Endothelial cell of umbilical vein (primary cell): ENCODE results near the gene ATAD1. TPM values are rescaled to one million over a fixed set of nuclear protein-coding genes. Genes with fewer than 3 reads are reported as not detected.

Experiments
- BruUV-seq: library from RNA; stranded (reverse); fragments of 400-500 nt; replicated peaks from 2 replicates; lab custom pipeline; 2021; lab: Mats Ljungman, UMichigan
- CTCF ChIA-PET: fragments of 300-600, 350-600 bp; sonication (Branson Sonifier 250); formaldehyde crosslinking; loops from one replicate; lab custom pipeline; 2021; ENCODE audit warnings: antibody characterized with exemption, inconsistent platforms; lab: Charles Lee
- POLR2A ChIA-PET: fragments of 300-600, 350-600 bp; sonication (Branson Sonifier 250); formaldehyde crosslinking; loops from one replicate; lab custom pipeline; 2021; ENCODE audit warnings: antibody characterized with exemption, inconsistent platforms; lab: Charles Lee
- DNase-seq: peaks from one replicate; pipeline ENCODE4 v3.0.0-alpha.2; 2011; ENCODE audit warnings: low read depth, low spot score
- FAIRE-seq: peaks from 2 replicates; lab custom pipeline; 2011; peaks lifted over from hg19 to GRCh38; lab: Jason Lieb, UNC
- H2AFZ ChIP-seq: 2 replicates; pipeline ENCODE4 v1.6.0; 2012; ENCODE audit warnings: low read depth, low read length, control low read depth, inconsistent platforms
- H3K27ac ChIP-seq: 2 replicates; pipeline ENCODE4 v1.5.1; 2011; ENCODE audit warnings: low read depth, mild to moderate bottlenecking, control low read depth, low read length, moderate library complexity; ENCODE audit not compliant: insufficient read depth
- H3K27me3 ChIP-seq, 2 experiments: 2 replicates each; pipeline versions ENCODE4 v1.6.0 to v1.6.1; 2011; ENCODE audit warnings: low read length in 2 of 2, mixed read lengths in 1 of 2; ENCODE audit not compliant: control insufficient read depth in 2 of 2, insufficient read depth in 2 of 2
- H3K36me3 ChIP-seq, 2 experiments: 2 replicates in 1 of 2; 3 replicates in 1 of 2; pipeline ENCODE4 v1.5.1; 2011; ENCODE audit warnings: low read length in 2 of 2, mild to moderate bottlenecking in 1 of 2, moderate library complexity in 1 of 2; ENCODE audit not compliant: control insufficient read depth in 2 of 2, insufficient read depth in 2 of 2; ENCODE audit errors: extremely low read depth in 1 of 2
- H3K4me1 ChIP-seq: 3 replicates; pipeline ENCODE4 v1.5.1; 2011; ENCODE audit warnings: mild to moderate bottlenecking, low read length; ENCODE audit not compliant: control insufficient read depth, insufficient read depth; ENCODE audit errors: extremely low read depth
- H3K4me2 ChIP-seq: 2 replicates; pipeline ENCODE4 v1.6.1; 2011; ENCODE audit warnings: low read length, control low read depth, mixed read lengths; ENCODE audit not compliant: insufficient read depth
- H3K4me3 ChIP-seq, 3 experiments: fragments of 200-600 bp in 1 of 3; sonication (generic), shearing (Covaris generic) in 1 of 3; replicated peaks in 1 of 3; 2 replicates each; pipeline ENCODE4 v1.5.1; 2011 to 2016; ENCODE audit warnings: control low read depth in 3 of 3, low read length in 3 of 3, mild to moderate bottlenecking in 2 of 3, inconsistent platforms in 1 of 3, low read depth in 1 of 3, moderate library complexity in 1 of 3; ENCODE audit not compliant: insufficient read depth in 1 of 3
- H3K79me2 ChIP-seq: 2 replicates; pipeline ENCODE4 v1.6.0; 2012; ENCODE audit warnings: low read length, inconsistent platforms; ENCODE audit not compliant: control insufficient read depth, insufficient read depth
- H3K9ac ChIP-seq: replicated peaks from 2 replicates; pipeline ENCODE3; 2011; ENCODE audit warnings: low read length, control low read depth; ENCODE audit not compliant: insufficient read depth; ENCODE audit errors: extremely low read depth
- H3K9me1 ChIP-seq: replicated peaks from 3 replicates; pipeline ENCODE4 v1.6.0; 2011; ENCODE audit warnings: mild to moderate bottlenecking, low read length; ENCODE audit not compliant: control insufficient read depth, insufficient read depth; ENCODE audit errors: extremely low read depth
- H3K9me3 ChIP-seq: replicated peaks from 2 replicates; pipeline ENCODE4 v1.5.1; 2012; ENCODE audit warnings: low read length, inconsistent platforms; ENCODE audit not compliant: control insufficient read depth, insufficient read depth
- H4K20me1 ChIP-seq: replicated peaks from 2 replicates; pipeline ENCODE3; 2011; ENCODE audit warnings: mild to moderate bottlenecking, low read length; ENCODE audit not compliant: control insufficient read depth, insufficient read depth; ENCODE audit errors: extremely low read depth
- EZH2 ChIP-seq: IDR thresholded peaks from 2 replicates; pipeline ENCODE4 v1.6.1; 2012; ENCODE audit warnings: borderline replicate concordance, low read depth, mild to moderate bottlenecking, moderate library complexity, low read length, inconsistent platforms; ENCODE audit not compliant: severe bottlenecking
- FOS ChIP-seq: IDR thresholded peaks from 2 replicates; pipeline ENCODE4 v1.6.1; 2011; ENCODE audit warnings: mild to moderate bottlenecking, low read length, moderate library complexity, borderline replicate concordance; ENCODE audit not compliant: insufficient read depth
- GATA2 ChIP-seq: IDR thresholded peaks from 2 replicates; pipeline ENCODE4 v1.7.0; 2011; ENCODE audit warnings: low read depth, mild to moderate bottlenecking, moderate library complexity, mixed read lengths, low read length; ENCODE audit not compliant: insufficient read length, insufficient read depth
- JUN ChIP-seq: IDR thresholded peaks from 2 replicates; pipeline ENCODE4 v1.6.1; 2011; ENCODE audit warnings: borderline replicate concordance, low read depth; ENCODE audit not compliant: insufficient read length, insufficient read depth
- MYC ChIP-seq: IDR thresholded peaks from one replicate; pipeline ENCODE4 v1.6.1; 2011; ENCODE audit warnings: mild to moderate bottlenecking, low read depth, low read length
- POLR2A ChIP-seq: IDR thresholded peaks from 2 replicates; pipeline ENCODE4 v1.6.1; 2012; ENCODE audit warnings: low read depth, mild to moderate bottlenecking, control low read depth, low read length
- POLR2AphosphoS5 ChIP-seq: IDR thresholded peaks from 2 replicates; pipeline ENCODE4 v1.6.1; 2012; ENCODE audit warnings: low read depth, mild to moderate bottlenecking, control low read depth, low read length, moderate library complexity; ENCODE audit not compliant: insufficient read depth
- dilution Hi-C: fragments of 300-500 bp; cut with MboI; formaldehyde crosslinking; loops from one replicate; pipeline ENCODE4 v1.15.0; 2019; ENCODE audit warnings: low sequenced_read_pairs; ENCODE audit not compliant: extremely low pct_ligation_motif_present
- intact Hi-C: fragments of 100-400 bp; cut with micrococcal nuclease; formaldehyde crosslinking; loops from one replicate; pipeline ENCODE4 v1.10.0; 2022
- polyA plus RNA-seq, 4 experiments: library from polyadenylated mRNA; depleted of rRNA in 3 of 4; stranded (reverse) in 3 of 4; unstranded in 1 of 4; fragments of >200 nt; gene quantifications; 2 replicates each; pipeline versions ENCODE4 v1.2.1 to v1.2.3, GENCODE V29; 2011 to 2012; ENCODE audit warnings: missing spikeins in 1 of 4
- total RNA-seq: library from RNA; stranded (reverse); gene quantifications from 2 replicates; pipeline ENCODE4 v1.2.3, GENCODE V29; 2021
- TF ChIP-seq, protein P1 (sequence below), 2 donors: IDR thresholded peaks; 1 replicate in 1 of 2; 2 replicates in 1 of 2; pipeline ENCODE4 v1.5.1; 2011; ENCODE audit warnings: low read length in 2 of 2, mild to moderate bottlenecking in 2 of 2, moderate library complexity in 2 of 2, control low read depth in 1 of 2, inconsistent platforms in 1 of 2, low read depth in 1 of 2; ENCODE audit not compliant: insufficient read depth in 1 of 2; ENCODE audit errors: extremely low read depth in 1 of 2
- TF ChIP-seq, protein P2 (sequence below): IDR thresholded peaks from 2 replicates; pipeline ENCODE4 v1.6.1; 2011; ENCODE audit not compliant: insufficient read depth, insufficient read length

ATAD1 gene
- total and polyA plus RNA-seq, 2 donors (not counting 3 experiments of a cell fraction or from before 2014, with no cell fraction given): 5.2 to 25.8 TPM

DNA sequence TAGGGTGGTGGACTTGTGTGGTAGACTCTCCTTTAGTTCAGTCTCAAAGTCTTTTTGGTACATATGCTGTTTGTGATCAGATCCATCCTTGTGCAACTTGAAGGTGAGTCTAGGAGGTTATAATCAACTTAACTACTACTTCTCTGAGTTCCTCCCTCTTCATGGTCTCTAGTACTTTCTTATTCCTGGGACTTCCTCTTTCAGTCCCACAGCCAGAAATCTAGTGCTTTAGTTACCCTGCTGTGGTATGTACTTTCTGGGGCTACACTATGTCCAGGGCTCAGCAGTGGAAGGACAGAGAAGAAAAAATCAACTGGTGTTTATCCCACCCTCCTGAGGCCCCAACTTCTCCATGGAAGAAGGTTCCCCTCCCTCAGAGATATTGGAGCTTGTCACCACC lies 19.4 kb upstream of the ATAD1 start:
- Histone ChIP-seq H3K9me3 (no peaks in the 10 kb centered on the region), H3K27me3 (no peaks in the 10 kb centered on the region), H2AFZ (no peak overlapping the region), H3K36me3 (no peaks in the 10 kb centered on the region), H3K4me2 (no peak overlapping the region), H3K9ac (no peak overlapping the region), H3K4me3 (no peak overlapping the region), H3K4me1 (peaks cover 2% of the 10 kb centered on the region), H3K79me2 (no peaks in the 10 kb centered on the region), H3K27ac (no peak overlapping the region), H3K9me1 (no peaks in the 10 kb centered on the region), H4K20me1 (no peaks in the 10 kb centered on the region)
- intact Hi-C loops: no loop called here
- no peak for TF ChIP-seq POLR2A
- TF ChIP-seq POLR2AphosphoS5: no peak
- TF ChIP-seq JUN: no peak
- no peak for TF ChIP-seq GATA2
- TF ChIP-seq MYC: no peak
- TF ChIP-seq, protein P1, sequence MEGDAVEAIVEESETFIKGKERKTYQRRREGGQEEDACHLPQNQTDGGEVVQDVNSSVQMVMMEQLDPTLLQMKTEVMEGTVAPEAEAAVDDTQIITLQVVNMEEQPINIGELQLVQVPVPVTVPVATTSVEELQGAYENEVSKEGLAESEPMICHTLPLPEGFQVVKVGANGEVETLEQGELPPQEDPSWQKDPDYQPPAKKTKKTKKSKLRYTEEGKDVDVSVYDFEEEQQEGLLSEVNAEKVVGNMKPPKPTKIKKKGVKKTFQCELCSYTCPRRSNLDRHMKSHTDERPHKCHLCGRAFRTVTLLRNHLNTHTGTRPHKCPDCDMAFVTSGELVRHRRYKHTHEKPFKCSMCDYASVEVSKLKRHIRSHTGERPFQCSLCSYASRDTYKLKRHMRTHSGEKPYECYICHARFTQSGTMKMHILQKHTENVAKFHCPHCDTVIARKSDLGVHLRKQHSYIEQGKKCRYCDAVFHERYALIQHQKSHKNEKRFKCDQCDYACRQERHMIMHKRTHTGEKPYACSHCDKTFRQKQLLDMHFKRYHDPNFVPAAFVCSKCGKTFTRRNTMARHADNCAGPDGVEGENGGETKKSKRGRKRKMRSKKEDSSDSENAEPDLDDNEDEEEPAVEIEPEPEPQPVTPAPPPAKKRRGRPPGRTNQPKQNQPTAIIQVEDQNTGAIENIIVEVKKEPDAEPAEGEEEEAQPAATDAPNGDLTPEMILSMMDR (IDR thresholded peaks at IDR 0.05; ENCODE audit: extremely low read depth in 1 of 2, insufficient read depth in 1 of 2, low read depth in 1 of 2, low read length in 2 of 2): no peak
- no peak for TF ChIP-seq FOS
- TF ChIP-seq EZH2: no peak
- TF ChIP-seq, protein P2, sequence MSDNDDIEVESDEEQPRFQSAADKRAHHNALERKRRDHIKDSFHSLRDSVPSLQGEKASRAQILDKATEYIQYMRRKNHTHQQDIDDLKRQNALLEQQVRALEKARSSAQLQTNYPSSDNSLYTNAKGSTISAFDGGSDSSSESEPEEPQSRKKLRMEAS: no peak
- FAIRE-seq (no peak), DNase-seq (no peak)
- CTCF ChIA-PET: no interaction called here
- POLR2A ChIA-PET: no interaction called here
- dilution Hi-C loops: no loop called here
- no TSS peak for BruUV-seq
